HL-60 (cell line): ENCODE data around the gene SNRNP48.
A peak's percentile ranks its signal among the peaks of the same experiment; 100 is the strongest.

ENCODE experiments used
- DNase-seq, 2 experiments: peaks; one replicate each; pipeline ENCODE4 v3.0.0-alpha.2; 2010 to 2020; ENCODE audit warnings: low read depth in 1 of 2, low spot score in 1 of 2
- H3K27ac ChIP-seq: fragments of 250-450 bp; sonication (Bioruptor Pico); replicated peaks from 2 replicates; pipeline ENCODE4 v1.5.1; 2020; ENCODE audit warnings: mild to moderate bottlenecking, moderate library complexity
- H3K27me3 ChIP-seq: fragments of 250-450 bp; sonication (Bioruptor Pico); 2 replicates; pipeline ENCODE4 v1.5.1; 2021; ENCODE audit warnings: mild to moderate bottlenecking, moderate library complexity; ENCODE audit not compliant: insufficient read depth, poor library complexity, severe bottlenecking
- H3K4me3 ChIP-seq: replicated peaks from 2 replicates; pipeline ENCODE4 v1.5.1; 2011; ENCODE audit warnings: mild to moderate bottlenecking, control low read depth, low read length; ENCODE audit not compliant: insufficient read depth
- GABPA ChIP-seq: IDR thresholded peaks from 2 replicates; pipeline ENCODE4 v1.6.1; 2012; ENCODE audit warnings: low read depth
- POLR2AphosphoS5 ChIP-seq: IDR thresholded peaks from 2 replicates; pipeline ENCODE4 v1.6.1; 2012; ENCODE audit warnings: low read depth
- SPI1 ChIP-seq: IDR thresholded peaks from 2 replicates; pipeline ENCODE4 v1.6.1; 2012; ENCODE audit warnings: low read depth, mild to moderate bottlenecking, borderline replicate concordance
- TF ChIP-seq, protein P1 (sequence below): IDR thresholded peaks from one replicate; pipeline ENCODE4 v1.5.1; 2011; ENCODE audit warnings: low read length, control low read depth, inconsistent platforms; ENCODE audit not compliant: insufficient read depth
- TF ChIP-seq, protein P2 (sequence below): IDR thresholded peaks from 2 replicates; pipeline ENCODE4 v1.6.1; 2012; ENCODE audit warnings: low read depth; ENCODE audit not compliant: insufficient replicate concordance

SNRNP48 gene

GRCh38 chr6:7590918-7591302 is 912 bp downstream of the SNRNP48 start:
- no peak for TF ChIP-seq POLR2AphosphoS5
- TF ChIP-seq, protein P1, sequence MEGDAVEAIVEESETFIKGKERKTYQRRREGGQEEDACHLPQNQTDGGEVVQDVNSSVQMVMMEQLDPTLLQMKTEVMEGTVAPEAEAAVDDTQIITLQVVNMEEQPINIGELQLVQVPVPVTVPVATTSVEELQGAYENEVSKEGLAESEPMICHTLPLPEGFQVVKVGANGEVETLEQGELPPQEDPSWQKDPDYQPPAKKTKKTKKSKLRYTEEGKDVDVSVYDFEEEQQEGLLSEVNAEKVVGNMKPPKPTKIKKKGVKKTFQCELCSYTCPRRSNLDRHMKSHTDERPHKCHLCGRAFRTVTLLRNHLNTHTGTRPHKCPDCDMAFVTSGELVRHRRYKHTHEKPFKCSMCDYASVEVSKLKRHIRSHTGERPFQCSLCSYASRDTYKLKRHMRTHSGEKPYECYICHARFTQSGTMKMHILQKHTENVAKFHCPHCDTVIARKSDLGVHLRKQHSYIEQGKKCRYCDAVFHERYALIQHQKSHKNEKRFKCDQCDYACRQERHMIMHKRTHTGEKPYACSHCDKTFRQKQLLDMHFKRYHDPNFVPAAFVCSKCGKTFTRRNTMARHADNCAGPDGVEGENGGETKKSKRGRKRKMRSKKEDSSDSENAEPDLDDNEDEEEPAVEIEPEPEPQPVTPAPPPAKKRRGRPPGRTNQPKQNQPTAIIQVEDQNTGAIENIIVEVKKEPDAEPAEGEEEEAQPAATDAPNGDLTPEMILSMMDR = no peak
- no peak for TF ChIP-seq SPI1
- TF ChIP-seq, protein P2, sequence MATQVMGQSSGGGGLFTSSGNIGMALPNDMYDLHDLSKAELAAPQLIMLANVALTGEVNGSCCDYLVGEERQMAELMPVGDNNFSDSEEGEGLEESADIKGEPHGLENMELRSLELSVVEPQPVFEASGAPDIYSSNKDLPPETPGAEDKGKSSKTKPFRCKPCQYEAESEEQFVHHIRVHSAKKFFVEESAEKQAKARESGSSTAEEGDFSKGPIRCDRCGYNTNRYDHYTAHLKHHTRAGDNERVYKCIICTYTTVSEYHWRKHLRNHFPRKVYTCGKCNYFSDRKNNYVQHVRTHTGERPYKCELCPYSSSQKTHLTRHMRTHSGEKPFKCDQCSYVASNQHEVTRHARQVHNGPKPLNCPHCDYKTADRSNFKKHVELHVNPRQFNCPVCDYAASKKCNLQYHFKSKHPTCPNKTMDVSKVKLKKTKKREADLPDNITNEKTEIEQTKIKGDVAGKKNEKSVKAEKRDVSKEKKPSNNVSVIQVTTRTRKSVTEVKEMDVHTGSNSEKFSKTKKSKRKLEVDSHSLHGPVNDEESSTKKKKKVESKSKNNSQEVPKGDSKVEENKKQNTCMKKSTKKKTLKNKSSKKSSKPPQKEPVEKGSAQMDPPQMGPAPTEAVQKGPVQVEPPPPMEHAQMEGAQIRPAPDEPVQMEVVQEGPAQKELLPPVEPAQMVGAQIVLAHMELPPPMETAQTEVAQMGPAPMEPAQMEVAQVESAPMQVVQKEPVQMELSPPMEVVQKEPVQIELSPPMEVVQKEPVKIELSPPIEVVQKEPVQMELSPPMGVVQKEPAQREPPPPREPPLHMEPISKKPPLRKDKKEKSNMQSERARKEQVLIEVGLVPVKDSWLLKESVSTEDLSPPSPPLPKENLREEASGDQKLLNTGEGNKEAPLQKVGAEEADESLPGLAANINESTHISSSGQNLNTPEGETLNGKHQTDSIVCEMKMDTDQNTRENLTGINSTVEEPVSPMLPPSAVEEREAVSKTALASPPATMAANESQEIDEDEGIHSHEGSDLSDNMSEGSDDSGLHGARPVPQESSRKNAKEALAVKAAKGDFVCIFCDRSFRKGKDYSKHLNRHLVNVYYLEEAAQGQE = no peak
- TF ChIP-seq GABPA = no peak
- H3K27me3 ChIP-seq = no peaks in the 10 kb centered on the region
- H3K27ac ChIP-seq = peak overlapping the region; percentile 85
- DNase-seq = peak in 1 of 2 experiments; percentile 23
- H3K4me3 ChIP-seq = peak overlapping the region; percentile 94

- Histone ChIP-seq H3K27ac (no peak overlapping the region), H3K27me3 (no peaks in the 10 kb centered on the region), H3K4me3 (no peak overlapping the region)
- no peak for DNase-seq
- TF ChIP-seq, protein P2 = no peak
- TF ChIP-seq SPI1 (no peak), GABPA (no peak), POLR2AphosphoS5 (no peak)
- TF ChIP-seq, protein P1 = no peak
These were observed 1.8 kb downstream of the SNRNP48 start for GRCh38 chr6:7591770-7592169.

DNA sequence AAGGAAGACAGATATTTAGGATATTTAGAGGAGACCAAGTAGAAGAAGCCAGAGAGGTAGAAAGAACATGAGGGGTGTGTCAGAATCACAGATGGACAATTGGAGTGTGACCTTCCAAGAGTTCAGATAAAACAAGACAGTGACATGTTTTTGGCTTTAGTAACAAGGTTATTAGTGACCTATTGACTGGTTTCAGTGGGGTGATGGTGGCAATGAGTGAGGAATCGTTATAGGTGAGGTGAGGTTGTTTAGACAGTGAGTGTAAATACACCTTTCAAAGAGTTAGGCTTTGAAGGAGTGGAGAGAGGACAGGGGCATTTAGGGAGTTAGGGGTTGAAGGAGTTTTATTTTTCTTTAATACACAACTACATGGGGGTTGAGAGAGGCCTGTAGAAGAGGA is 3.2 kb downstream of the SNRNP48 start:
- TF ChIP-seq GABPA (no peak), SPI1 (no peak), POLR2AphosphoS5 (no peak)
- TF ChIP-seq, protein P1 = no peak
- TF ChIP-seq, protein P2 = no peak
- Histone ChIP-seq H3K27me3 (no peaks in the 10 kb centered on the region), H3K4me3 (no peak overlapping the region), H3K27ac (no peak overlapping the region)
- no peak for DNase-seq
